Omental fat pad (tissue), 4 donors: ENCODE data around the gene SLC15A2. TPM values are rescaled to one million over a fixed set of nuclear protein-coding genes. Genes with fewer than 3 reads are reported as not detected.

Experiments used
- ATAC-seq: fragments of 150-250 bp; one replicate; pipeline ENCODE4 v1.9.1; 2016; ENCODE audit warnings: mild to moderate bottlenecking, moderate library complexity; ENCODE audit not compliant: low FRiP score
- DNase-seq: peaks from one replicate; pipeline ENCODE4 v3.0.0-alpha.2; 2019; ENCODE audit warnings: low spot score
- CTCF ChIP-seq, 3 donors: fragments of 450-650 bp; IDR thresholded peaks; one replicate each; pipeline ENCODE4 v1.5.1; 2016 to 2017; ENCODE audit warnings: antibody characterized with exemption in 3 of 3, mild to moderate bottlenecking in 3 of 3, moderate library complexity in 2 of 3
- total RNA-seq, 4 donors: library from RNA; depleted of rRNA; stranded (reverse); fragments of >200 nt; gene quantifications; one replicate each; pipeline ENCODE4 v1.1.0, GENCODE V29; 2016

SLC15A2 gene
- total RNA-seq, 4 donors from 2014 or later: 1.7 to 2.8 (median 2.0) TPM

DNA sequence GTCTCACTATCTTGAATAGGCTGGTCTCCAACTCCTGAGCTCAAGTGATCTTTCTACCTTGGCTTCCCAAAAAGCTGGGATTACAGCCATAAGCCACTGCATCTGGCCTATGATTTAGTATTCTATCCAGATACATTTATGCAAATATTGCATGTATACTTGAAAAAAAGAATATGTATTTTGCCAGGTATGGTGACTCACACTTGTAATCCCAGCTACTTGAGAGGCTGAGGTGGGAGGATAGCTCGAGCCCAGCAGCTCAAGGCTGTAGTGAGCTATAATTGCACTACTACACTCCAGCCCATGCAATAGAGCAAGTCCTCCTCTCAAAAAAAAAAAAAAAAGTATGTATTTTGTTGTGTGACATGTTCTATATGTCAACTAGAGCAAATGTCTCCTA is 54.4 kb downstream of the SLC15A2 start:
- no peak for TF ChIP-seq CTCF (IDR thresholded peaks at IDR 0.05)
- no peak for DNase-seq

DNA sequence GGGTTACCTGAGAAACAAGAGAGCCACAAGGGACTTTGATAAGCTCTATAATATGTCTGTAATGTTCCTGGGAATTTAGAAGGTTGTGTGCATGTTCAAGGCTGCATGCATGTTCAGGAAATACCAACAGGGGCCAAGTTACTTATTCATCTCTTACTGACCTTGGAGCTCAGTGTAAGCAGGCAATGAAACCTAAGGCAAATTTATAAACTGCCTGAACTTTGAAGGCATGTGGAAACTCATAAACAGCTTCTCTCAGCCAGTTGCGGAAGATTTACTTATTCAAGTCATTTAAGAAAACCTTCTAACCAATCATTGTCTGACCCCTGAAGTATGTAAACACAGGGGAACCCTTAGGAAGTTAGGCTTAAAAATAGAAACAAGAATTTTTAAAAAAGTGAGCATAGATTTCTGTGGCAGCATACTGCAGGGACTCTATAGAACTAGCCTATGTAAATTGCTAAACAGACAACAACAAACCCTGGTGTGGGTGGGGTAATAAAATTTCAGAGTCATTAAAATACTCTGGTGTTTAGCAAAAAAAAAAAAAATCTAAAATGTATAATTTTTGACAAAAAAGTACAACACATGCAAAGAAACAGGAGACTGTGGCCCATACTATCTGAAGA is 57.2 kb downstream of the SLC15A2 start:
- DNase-seq (no peak), ATAC-seq (no peak)
- no peak for TF ChIP-seq CTCF (IDR thresholded peaks at IDR 0.05)

More for the DNA sequence above, 54.4 kb downstream of the SLC15A2 start:
- no peak for ATAC-seq

GRCh38 chr3:121956363-121956762 is 62.2 kb downstream of the SLC15A2 start:
- TF ChIP-seq CTCF (IDR thresholded peaks at IDR 0.05): no peak
- DNase-seq: no peak
- no peak for ATAC-seq

- DNase-seq: no peak
- TF ChIP-seq CTCF (IDR thresholded peaks at IDR 0.05): no peak
- no peak for ATAC-seq
Observed at GRCh38 chr3:121957674-121958415, 63.6 kb downstream of the SLC15A2 start.

GRCh38 chr3:121958801-121959200 is 64.6 kb downstream of the SLC15A2 start:
- ATAC-seq (no peak), DNase-seq (no peak)
- TF ChIP-seq CTCF (IDR thresholded peaks at IDR 0.05): no peak

DNA sequence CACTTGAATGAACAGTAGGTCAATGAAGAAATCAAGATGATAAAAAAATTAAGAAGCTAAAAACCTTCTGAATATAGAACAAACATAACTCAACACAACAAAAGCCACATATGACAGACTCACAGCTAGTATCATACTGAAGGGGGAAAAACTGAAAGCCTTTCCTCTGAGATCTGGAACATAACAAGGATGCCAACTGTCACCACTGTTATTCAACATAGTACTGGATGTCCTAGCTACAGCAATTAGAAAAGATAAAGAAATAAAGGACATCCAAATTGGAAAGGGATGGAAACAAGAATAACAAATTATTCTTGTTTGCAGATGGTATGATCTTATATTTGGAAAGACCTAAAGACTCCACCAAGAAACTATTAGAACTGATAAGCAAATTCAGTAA is 67.1 kb downstream of the SLC15A2 start:
- no peak for TF ChIP-seq CTCF (IDR thresholded peaks at IDR 0.05)
- DNase-seq: no peak
- ATAC-seq: no peak

- no peak for DNase-seq
- ATAC-seq: no peak
- no peak for TF ChIP-seq CTCF (IDR thresholded peaks at IDR 0.05)
Observed at GRCh38 chr3:121962443-121962842, 68.2 kb downstream of the SLC15A2 start.
